Rectal smooth muscle tissue (tissue), 1 donor: Measurements from ENCODE around the gene WSCD1.

Experiments
- H3K27ac ChIP-seq: one replicate; pipeline ENCODE4 v1.7.0; 2013; ENCODE audit warnings: low read depth, low read length, inconsistent platforms
- H3K27me3 ChIP-seq: one replicate; pipeline ENCODE4 v1.7.0; 2013; ENCODE audit warnings: low read length; ENCODE audit not compliant: control insufficient read depth, insufficient read depth
- H3K36me3 ChIP-seq: one replicate; pipeline ENCODE4 v1.7.0; 2013; ENCODE audit warnings: low read length; ENCODE audit not compliant: control insufficient read depth, insufficient read depth
- H3K4me1 ChIP-seq: one replicate; pipeline ENCODE4 v1.7.0; 2013; ENCODE audit warnings: low read length; ENCODE audit not compliant: control insufficient read depth, insufficient read depth
- H3K4me3 ChIP-seq: one replicate; pipeline ENCODE4 v1.7.0; 2013; ENCODE audit warnings: low read length
- H3K9ac ChIP-seq: one replicate; pipeline ENCODE4 v1.7.0; 2013; ENCODE audit warnings: low read length

The WSCD1 gene

GRCh38 chr17:6173653-6174052 is 103.5 kb downstream of the WSCD1 start:
- H3K4me1 ChIP-seq, result no peaks in the 10 kb centered on the region

More at GRCh38 chr17:6173653-6174052, 103.5 kb downstream of the WSCD1 start:
- no peak overlapping the region for H3K4me3 ChIP-seq
- no peaks in the 10 kb centered on the region for H3K27me3 ChIP-seq
- no peak overlapping the region for H3K9ac ChIP-seq
- no peaks in the 10 kb centered on the region for H3K36me3 ChIP-seq
- no peak overlapping the region for H3K27ac ChIP-seq
